Hematopoietic multipotent progenitor cell treated with erythropoietin and hydrocortisone succinate and interleukin-3 and kit ligand, for 4 days (in vitro differentiated cells): Measurements from ENCODE around the gene PMF1.
"Not testable (repeated sequence)": the region's sequence is repeated elsewhere in the genome, so short reads cannot be mapped to it uniquely, and the experiment has no call there.

Source experiments
- DNase-seq: peaks from one replicate; pipeline ENCODE4 v3.0.0-alpha.2; 2015

PMF1 gene, protein sequence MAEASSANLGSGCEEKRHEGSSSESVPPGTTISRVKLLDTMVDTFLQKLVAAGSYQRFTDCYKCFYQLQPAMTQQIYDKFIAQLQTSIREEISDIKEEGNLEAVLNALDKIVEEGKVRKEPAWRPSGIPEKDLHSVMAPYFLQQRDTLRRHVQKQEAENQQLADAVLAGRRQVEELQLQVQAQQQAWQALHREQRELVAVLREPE

DNA sequence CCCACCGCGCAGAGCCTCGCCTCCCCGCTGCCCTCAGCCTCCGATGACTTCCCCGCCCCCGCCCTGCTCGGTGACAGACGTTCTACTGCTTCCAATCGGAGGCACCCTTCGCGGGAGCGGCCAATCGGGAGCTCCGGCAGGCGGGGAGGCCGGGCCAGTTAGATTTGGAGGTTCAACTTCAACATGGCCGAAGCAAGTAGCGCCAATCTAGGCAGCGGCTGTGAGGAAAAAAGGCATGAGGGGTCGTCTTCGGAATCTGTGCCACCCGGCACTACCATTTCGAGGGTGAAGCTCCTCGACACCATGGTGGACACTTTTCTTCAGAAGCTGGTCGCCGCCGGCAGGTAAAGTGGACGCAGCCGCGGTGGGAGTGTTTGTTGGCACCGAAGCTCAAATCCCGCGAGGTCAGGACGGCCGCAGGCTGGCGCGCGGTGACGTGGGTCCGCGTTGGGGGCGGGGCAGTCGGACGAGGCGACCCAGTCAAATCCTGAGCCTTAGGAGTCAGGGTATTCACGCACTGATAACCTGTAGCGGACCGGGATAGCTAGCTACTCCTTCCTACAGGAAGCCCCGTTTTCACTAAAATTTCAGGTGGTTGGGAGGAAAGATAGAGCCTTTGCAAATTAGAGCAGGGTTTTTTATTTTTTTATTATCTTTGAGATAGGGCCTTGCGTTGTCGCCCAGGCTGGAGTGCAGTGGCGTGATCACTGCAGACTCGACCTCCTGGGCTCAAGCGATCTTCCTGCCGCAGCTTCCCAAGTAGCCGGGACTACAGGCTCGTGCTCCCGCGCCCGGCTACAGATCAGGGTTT, at the start of gene PMF1:
PMF1 (plus strand) TSS at position 175 of the 811 bp plus-strand sequence; CDS start at position 184, 9 bp downstream.
- peak; percentile 99 for DNase-seq

GRCh38 chr1:156163712-156164111, 49.1 kb upstream of the PMF1 start:
- no peak for DNase-seq

DNA sequence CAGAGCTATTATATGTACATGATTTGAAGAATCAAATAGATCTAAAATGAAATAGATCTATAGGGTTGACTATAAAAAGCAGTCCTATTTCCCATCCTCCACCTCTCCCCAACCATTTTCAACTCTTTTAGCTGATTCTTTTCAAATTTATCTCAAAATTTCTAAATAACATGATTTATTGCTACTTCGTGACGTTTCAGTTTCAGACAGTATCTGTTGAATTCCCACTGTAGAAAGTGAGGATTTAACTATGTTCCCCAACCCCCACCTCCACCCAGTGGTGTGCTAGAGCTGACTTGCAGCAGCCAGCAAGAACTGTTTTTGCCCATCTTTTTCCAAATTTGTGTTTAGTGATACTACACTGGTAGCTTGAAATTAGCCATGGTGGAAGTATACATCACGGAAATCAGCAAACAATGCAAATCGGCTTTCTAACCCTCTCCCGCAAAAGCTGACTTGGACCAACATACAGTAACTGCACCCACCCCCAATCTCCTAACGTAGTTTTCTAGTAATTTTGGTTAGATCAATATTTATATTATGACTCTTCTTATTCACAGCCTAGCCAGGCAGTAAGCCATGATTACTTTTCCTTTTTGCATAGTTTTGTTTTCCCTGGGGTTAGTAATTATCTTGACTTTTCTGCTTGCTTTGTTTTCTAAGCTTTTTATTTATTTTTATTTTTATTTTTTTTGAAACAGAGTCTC, 48.5 kb upstream of the PMF1 start:
- no peak for DNase-seq

DNA sequence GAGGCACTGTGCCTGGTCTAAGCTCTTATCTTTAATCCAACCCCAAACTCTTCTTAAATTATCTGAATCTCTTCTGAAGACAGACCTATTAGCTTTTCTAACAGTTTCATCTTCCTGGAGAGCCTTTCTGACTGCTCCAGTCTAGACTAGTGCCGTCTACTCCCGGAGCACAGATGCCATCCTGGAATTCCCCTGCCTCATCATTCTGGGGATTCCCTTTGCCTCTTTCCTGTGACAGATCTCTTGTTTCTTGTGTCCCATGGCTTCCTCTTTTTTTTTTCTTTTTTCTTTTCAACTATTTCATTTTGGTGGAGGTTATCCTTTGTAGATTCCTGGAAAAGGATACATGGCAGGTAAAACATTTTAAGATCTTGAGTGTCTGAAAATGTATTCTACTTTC, 47.7 kb upstream of the PMF1 start:
- DNase-seq = no peak

DNA sequence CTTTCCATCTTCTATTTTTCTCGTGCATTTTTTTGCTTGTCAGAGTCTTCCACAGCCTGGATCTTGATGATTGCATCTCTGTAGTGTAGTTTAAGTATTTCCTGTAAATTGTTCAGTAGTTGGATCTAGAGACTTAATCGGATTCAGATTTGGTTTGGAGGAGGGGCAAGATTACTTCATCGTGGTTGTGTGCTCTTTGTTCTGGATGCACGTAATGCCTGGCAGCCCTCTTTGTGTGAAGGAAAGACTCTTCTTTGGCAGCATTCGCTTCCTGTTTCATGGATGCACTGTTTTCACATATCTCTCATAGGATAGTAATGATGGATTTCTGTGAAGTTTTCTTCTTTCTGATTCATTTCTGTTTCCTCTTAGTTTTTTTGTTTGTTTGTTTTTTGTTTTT, 45.3 kb upstream of the PMF1 start:
- DNase-seq = no peak

- DNase-seq = no peak
Measured at GRCh38 chr1:156172696-156173470, 39.9 kb upstream of the PMF1 start.

DNA sequence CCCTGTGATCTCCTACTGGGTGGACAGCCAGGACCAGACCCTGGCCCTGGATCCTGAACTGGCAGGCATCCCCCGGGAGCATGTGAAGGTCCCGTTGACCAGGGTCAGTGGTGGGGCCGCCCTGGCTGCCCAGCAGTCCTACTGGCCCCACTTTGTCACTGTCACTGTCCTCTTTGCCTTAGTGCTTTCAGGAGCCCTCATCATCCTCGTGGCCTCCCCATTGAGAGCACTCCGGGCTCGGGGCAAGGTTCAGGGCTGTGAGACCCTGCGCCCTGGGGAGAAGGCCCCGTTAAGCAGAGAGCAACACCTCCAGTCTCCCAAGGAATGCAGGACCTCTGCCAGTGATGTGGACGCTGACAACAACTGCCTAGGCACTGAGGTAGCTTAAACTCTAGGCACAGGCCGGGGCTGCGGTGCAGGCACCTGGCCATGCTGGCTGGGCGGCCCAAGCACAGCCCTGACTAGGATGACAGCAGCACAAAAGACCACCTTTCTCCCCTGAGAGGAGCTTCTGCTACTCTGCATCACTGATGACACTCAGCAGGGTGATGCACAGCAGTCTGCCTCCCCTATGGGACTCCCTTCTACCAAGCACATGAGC, 36.1 kb upstream of the PMF1 start:
- DNase-seq = no peak

GRCh38 chr1:156177919-156178654, 34.7 kb upstream of the PMF1 start:
- no peak for DNase-seq

- no peak for DNase-seq
Measured at GRCh38 chr1:156180471-156180870, 32.3 kb upstream of the PMF1 start.

DNA sequence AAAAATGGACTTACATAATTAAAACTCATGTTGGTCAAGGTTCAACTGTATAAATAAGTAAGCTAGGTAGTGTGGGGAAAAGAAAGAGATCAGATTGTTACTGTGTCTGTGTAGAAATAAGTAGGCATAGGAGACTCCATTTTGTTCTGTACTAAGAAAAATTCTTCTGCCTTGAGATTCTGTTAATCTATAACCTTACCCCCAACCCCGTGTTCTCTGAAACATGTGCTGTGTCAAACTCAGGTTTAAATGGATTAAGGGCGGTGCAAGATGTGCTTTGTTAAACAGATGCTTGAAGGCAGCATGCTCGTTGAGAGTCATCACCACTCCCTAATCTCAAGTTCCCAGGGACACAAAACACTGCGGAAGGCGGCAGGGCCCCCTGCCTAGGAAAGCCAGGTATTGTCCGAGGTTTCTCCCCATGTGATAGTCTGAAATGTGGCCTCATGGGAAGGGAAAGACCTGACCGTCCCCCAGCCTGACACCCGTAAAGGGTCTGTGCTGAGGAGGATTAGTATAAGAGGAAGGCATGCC, 31.3 kb upstream of the PMF1 start:
- DNase-seq = not testable (repeated sequence)

- DNase-seq = not testable (repeated sequence)
Measured at GRCh38 chr1:156182010-156182779, 30.6 kb upstream of the PMF1 start.

DNA sequence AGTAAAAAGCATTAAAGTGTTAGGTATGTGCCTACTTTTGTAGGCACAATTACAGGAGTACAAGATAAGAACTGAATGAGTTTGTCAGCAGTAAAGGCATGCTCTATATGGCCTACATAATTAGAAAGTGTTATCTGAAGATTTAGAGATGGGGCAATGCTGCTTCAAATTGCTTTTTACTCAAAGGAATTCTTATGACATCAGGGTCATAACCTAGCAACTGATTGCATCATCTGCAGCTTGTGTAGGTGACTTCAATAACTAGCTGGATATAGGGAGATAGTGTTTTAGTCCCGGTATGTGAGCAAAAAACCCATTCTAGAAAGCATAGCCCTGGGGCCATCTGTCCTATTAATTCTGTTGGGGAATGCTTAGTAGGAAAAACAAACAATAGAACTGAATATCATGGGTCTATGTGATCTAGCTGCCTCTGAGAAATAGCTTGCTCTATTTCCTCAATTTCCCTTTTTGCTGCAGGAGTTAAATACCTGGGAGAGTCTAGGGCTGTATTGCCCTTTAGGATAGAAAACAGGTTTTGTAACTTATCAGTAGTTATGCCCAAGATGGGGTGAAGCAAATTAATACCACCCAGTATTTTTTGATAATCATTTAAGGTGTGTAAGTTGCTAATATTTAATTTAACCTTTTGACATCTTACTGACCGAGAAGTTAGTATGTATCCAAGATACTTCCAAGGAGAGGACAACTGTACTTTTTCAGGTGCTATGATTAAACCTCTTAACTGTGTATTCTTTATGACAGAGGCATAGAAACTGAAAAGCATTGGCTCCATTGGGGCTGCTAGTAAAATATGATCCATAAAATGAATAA, 26.2 kb upstream of the PMF1 start:
- not testable (repeated sequence) for DNase-seq

GRCh38 chr1:156190265-156190664, 22.5 kb upstream of the PMF1 start:
- DNase-seq = not testable (repeated sequence)

GRCh38 chr1:156191292-156191964, 21.4 kb upstream of the PMF1 start:
- DNase-seq = no peak

- DNase-seq = peak; percentile 12
Measured at GRCh38 chr1:156193208-156193487, 19.7 kb upstream of the PMF1 start.

- peak; percentile 100 for DNase-seq
Measured at GRCh38 chr1:156193488-156194299, 19.1 kb upstream of the PMF1 start, which contains the start of gene SLC25A44. TSS of gene SLC25A44 (plus strand) at chr1:156194104. CDS start at chr1:156199848, 5,744 bp downstream.

DNA sequence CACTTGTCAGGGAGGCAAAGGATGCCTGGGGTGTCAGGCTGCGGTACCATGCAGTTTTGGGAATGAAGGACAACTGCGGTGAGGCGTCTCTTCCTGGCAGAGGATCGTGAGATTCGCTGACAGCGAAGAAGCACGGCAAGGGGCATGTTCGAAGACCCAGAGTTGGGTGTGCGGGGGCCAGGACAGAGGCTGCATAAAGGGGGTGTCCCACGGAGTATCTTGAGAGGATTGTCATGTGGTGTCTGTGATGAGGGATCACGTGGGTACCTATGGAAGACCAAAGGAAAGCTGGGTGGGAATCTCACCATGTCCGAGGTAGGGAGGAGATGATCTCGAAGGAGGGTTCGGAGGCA, 18.5 kb upstream of the PMF1 start:
- no peak for DNase-seq

DNA sequence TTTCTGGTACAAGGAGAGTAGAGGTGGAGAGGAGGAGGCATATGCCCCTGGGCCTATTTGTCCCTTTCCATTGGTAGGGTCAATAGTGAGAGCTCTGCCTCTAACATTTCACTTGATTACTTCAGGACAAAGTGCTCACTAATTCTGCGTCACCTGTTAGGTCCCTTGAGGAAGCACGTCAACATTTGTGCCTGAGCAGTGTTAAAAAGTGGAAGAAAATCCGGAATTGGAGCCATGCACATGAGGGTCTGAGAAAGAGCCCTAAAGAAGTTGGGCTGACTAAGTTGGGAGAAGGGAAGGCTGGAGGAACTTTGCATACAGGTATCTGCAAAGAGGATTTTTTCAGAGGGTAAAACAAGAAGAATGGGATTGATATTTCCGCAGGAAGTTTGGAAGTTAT, 17.0 kb upstream of the PMF1 start:
- no peak for DNase-seq

DNA sequence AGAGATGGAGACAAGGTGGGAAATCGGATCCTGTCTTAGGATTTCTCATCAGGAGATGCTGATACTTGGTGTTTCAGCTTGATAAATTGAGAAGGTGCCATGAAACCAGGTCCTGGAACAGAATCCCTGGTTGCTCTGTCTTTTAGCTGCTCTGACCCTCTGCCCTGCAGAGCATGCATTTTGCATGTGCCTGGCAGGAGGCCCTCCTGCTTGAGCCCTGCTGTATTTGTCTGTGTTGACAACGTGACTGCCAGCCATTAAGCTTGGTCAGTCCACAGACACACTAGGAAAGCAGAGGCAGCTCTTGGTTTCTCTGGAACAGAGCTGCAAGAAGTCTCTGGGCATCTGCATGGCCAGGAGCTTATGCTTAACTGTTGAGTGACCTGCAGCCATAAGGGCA, 16.4 kb upstream of the PMF1 start:
- no peak for DNase-seq
